ENCODE results near the gene NUP210.
"Not testable (repeated sequence)": the region's sequence is repeated elsewhere in the genome, so short reads cannot be mapped to it uniquely, and the experiment has no call there.

The NUP210 gene

DNA sequence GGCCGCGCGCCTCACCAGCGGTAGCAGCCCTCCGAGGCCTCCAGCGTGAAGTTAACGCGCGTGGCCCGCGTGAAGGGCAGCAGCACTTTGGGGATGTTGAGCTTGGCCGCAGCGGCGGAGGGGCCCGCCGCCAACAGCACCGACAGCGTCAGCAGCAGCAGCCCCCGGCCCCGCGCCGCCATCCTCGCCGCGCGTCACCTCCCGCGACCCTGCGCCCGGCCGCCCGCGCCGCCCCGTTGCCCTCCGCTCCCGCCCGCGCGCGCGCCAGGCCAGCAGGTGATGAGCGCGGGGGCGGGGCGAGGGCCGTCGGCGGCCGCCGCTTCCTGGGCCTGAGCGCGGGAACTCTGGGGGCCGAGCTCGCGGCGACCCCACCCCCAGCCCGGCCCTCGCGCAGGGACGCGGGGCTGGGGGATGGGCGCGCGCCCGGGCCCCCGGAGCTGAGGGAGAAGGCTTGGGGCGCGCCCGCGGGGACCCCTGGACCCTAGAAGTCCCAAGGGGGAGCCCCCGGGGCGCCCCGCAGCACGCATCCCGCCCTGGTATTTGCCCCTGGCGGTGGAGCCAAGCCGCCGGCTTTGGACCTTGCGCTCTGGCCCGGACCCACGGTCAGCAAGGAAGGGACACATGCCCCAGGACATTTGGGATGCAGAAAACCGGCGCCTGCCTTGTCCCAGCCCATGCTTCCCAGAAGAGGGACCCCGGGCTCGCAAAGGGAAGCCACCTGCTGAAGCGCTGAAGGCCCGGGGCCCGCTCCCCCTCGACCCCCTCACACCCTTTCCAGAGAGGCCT lies at the start of gene NUP210:
Gene NUP210, minus strand, starts transcription at position 278 of the 786 bp plus-strand sequence. Its CDS starts 96 bp downstream, at position 182.
- DNase-seq = peak; percentile 48

DNA sequence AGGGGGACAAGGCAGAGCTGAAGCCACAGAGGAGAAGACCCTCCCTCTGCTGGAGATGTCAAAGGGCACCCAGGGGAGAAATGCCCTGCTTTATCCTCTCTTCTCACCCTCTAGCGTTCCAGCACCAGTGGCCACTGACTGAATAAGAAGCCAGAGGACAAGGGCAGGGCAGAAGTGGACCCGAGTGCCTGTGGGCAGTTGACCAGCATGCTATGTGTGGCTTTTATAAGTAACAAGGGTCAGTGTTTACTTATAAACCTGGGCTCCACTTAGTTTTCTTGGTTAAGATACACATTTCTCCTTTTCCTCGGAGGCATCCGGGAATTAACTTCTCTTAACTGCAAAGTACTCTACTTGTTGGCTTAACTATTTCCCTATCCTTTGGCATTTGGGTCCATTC lies 46.7 kb upstream of the NUP210 start:
- no peak for DNase-seq

DNA sequence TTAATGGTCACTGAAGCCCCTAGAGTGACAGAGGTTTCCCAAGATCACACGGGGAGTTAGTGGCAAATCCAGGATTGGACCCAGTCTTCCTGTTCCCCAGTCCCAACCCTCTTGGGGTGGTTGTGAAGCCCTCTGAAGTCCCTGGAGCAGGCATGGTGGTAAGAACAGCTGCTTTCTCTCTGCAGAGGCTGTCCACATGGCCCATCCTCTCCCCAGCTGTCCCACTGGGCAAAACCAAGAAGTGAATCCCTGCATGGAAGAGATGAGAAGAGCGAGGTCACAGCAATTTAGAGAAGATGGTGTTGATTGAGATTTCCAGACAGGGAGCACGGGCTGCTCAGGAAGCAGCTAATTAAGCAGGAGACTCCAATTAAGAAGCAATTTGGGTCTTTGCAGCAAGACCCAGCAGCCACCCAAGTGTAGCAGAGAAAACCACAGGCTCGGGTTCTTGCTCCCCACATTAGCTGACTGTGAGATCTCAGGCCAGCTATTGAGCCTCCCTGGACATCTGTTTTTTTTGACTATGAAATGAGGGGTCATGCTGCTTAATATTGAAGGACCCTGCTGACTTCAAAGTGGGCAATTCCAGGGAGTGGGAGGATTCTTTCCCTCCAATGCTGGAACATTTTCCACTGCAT lies 45.2 kb upstream of the NUP210 start:
- no peak for DNase-seq

DNA sequence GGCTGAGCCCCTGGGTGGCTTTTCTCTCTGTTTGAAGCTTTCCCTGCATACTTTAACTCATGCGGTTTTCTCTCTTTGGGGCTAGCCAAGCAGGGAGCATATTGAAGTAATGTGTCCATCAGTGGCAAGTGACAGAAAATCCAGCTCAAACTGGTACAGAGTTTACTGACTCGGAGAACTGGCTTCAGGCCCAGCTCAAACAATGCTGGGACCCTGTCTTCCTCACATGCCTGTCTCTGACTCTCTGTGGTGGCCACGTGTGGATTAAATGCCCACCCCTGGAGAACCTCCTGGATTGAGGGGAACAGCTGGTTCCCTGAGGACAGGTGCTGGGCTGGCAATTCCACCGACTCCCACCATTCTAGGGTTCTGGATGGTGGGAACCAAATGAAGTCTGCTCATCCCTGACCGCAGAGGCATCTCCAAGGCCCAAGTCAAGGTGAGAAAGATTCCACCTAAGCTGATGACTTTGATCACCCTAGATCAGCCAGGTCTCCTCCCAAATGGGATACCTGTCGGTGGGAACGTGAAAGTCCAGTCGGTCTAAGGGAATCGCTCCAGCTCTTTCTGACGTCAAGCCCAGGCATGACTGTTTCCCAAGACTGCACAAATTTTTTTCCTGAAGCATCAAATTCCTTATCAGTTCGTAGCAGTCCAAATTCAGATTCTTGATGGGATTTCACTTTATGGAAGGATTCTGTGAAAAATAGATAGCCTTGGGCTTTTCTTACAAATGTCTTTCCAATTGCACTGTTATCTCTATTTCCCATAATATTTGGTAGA lies 43.7 kb upstream of the NUP210 start:
- no peak for DNase-seq

DNA sequence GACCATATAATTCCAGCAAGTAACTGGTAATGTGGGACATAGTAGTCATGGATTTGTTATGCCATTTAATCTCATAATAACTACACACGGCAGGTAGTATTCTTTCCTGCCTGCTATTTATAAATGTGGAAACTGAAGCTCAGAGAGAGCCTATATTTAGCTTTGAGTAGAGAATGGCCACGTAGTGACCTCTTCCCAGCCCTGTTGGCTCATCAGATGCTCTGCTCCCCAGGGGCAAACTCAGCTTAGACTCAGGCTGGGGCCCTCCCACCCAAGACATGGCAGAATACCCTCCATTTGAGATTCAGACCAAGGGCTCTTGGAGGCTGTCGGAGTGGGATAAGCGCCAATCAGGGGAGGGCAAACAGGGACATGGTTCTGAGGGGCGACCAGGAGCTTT lies 42.7 kb upstream of the NUP210 start:
- DNase-seq = no peak

DNA sequence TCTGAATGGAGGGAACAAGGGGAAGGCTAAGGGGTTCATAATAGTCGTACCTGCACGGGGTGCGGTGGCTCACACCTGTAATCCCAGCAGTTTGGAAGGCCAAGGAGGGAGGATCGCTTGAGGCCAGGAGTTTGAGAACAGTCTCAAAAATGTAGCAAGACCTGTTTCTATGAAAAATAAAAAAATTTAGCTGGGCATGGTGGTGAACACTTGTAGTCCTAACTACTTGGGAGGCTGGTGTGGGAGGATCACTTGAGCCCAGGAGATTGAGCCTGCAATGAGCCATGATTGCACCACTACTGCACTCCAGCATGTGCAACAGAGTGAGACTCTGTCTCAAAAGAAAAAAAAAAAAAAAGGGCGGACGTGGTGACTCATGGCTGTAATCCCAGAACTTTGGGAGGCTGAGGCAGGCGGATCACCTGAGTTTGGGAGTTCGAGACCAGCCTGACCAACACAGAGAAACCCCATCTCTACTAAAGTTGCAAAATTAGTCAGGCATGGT lies 42.1 kb upstream of the NUP210 start:
- no peak for DNase-seq

DNA sequence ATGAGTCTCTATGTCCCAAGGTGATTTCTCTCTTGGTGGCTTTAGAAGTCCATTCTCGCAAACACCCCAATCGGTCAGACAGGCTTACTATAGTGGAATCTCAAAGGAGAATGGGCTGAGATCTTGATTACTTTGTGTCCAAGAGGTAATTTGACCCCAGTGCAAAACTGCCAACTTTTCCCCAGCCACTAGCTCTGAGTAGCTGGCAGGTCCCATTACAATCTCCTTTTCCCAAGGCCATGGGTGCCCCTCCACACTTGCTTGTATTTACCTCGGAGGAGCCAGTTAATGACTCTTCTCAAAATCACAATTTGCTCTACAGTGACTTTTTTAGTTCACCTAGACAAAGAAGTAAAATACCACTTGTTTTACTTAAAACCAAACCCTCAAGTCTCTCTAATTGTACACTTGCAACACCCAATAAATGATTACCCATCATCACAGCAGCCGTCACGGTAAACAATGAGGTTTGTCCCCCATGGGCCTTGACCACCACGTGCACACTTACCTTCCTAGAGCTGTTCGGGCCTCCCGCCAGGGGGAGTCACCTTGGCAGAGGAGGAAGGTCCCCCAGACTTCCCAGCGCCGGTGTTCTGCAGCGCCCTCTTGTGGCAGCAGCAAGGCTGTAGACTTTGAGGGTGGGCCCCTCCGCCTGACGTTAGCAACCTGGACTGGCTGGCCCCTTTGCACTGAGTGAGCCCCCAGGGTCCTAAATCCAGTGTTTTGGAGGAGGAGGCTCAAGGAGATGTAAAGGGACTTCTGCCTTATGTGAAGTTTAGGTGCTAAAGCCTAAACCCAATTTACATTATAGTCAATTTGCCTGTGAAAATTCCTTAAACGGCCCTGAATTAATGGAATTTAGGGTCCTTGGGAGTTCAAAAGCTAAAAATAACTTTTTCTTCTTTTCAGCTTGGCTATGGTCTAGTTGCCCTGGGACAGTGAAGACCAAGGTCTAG lies 41.3 kb upstream of the NUP210 start:
- DNase-seq = peak; percentile 28

DNA sequence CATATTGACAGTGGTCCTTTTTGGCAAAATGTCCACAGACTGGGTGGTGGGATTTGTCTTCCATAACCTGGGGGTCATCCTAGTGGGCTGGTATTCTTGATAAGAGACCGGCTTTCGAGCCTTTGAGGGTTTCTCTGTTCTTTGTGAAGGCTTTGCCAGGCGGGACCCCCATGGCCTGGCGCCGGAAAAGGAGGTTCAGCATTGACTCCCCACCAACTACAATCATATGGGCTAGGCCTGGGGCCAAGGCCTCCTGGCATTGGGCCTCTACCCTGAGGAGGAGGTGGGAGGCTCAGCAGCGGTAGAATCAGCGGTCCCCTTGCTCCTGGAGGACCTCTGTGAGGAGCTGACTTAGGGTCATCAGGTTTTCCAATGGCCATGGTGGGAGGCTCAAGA lies 40.2 kb upstream of the NUP210 start:
- DNase-seq = no peak

DNA sequence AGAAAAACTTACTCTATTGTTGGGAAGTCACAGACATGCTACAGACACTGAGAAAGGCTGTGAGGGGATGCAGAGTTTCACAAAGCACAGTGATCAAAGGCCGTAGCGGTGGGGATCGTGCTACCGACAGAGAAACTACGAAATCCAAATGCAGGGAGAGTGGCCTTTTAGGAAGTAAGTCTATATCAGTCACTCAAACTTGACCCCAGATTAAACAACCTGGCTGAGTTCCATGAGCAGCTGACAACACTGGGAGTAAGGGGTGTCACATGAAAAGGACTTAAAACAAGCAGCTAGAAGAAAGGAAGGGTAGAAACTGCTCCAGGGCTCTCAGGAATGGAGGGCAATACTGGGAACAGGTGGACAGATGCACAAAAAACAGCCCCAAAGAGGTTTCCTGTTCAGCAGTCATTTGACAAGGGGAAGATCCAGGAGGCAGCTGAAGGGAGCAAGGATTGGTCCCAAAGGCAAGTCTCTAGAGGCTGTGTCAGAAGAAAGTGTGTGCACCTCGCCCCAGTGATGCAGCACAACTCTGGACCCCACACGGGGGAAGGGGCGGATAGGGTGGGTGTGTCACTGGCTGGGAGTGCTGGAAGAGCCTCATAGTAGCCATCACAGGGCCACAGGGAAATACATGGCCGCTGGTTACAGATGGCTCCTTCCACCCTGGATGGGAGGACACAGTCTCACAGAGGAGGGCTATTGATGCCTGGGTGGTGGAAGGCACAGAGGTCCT lies 39.7 kb upstream of the NUP210 start:
- DNase-seq = no peak

DNA sequence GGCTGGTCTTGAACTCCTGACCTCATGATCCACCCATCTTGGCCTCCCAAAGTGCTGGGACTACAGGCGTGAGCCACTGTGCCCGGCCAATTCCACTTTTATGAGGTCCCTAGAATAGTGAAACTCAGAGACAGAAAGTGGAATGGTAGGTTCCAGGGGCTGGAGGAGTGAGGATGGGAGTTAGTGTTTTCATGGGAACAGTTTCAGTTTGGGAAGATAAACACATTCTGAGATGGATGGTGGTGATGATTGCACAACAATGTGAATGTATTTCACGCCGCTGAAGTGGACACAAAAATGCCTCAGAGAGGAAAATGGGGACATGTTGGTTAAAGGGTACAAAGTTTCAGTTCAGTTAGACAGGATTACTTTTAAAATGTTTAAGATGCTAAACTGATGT lies 37.5 kb upstream of the NUP210 start:
- DNase-seq = no peak

DNA sequence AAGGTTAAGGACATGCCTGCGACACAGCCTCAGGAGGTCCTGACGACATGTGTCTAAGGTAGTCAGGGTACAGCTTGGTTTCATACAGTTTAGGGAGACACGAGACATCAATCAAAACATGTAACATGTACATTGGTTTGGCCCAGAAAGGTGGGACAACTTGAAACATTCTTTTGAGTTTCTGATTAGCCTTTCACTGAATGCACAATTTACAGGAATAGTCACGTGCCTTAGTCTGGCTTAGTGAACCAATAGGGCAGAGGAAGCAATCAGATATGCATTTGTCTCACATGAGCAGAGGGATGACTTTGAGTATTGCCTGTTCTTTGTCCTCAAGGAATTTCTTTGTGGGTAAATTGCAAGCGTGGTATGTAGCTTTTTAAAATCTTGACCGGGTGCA lies 35.5 kb upstream of the NUP210 start:
- no peak for DNase-seq

DNA sequence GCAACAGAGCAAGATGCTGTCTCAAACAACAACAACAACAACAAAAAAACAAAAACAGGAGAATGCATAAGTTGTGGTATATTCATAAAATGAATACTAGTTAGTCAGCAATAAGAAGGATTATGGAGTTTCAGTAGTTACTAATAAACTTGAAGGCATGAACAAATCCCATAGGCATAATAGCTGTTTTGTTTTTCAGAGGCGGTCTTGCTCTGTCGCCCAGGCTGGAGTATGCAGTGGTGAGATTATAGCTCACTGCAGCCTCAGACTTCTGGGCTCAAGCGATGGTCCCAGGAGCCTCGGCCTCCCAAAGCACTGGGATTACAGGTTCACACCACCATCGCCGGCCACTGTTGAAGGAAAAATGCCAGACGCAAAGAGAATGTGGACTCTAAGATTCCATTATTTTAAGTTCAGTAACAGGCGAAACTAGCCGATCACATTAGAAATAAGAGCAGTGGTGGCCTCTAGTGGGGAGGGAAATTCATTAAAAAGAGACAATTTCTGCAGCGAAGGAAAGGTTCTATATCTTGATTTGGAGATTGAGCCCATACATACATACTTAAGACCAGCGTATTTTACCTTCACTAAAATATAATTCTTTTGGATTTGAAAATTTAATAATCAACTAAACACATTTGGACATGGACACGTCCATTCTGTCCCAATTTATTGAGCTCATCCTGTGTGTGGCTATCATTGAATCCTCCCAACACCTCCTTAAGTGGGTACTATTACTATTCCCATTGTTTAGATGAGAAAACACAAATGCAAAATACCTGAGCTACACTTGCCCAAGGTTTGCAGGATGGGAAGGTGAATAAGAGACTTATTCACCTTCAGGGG lies 32.6 kb upstream of the NUP210 start:
- DNase-seq = peak; percentile 36

DNA sequence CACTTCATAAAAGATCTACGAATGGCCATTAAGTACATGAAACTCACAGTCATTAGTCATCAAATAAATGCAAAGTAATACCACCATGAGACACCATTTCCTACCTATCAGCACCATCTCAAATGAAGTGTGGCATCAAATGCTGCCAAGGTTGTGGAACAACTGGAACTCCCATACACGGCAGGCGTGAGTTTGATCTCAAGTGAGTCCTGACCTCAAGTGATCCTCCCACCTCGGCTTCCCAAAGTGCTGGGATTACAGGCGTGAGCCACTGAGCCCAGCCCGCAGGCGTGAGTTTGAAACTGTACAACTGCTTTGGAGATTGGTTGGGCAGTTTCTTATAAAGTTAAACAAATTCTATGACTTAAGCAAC lies 31.2 kb upstream of the NUP210 start:
- peak; percentile 69 for DNase-seq

DNA sequence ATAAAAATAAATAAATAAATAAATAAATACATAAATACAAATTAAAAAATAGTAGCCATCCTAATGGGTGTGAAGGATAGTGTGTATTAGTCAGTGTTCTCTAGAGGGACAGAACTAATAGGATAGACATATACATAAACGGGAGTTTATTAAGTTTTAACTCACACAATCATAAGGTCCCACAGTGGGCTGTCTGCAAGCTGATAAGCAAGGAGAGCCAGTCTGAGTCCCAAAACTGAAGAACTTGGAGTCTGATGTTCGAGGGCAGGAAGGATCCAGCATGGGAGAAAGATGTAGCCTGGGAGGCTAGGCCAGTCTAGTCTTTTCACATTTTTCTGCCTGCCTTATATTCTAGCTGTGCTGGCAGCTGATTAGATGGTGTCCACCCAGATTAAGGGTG lies 22.8 kb upstream of the NUP210 start:
- DNase-seq = not testable (repeated sequence)

DNA sequence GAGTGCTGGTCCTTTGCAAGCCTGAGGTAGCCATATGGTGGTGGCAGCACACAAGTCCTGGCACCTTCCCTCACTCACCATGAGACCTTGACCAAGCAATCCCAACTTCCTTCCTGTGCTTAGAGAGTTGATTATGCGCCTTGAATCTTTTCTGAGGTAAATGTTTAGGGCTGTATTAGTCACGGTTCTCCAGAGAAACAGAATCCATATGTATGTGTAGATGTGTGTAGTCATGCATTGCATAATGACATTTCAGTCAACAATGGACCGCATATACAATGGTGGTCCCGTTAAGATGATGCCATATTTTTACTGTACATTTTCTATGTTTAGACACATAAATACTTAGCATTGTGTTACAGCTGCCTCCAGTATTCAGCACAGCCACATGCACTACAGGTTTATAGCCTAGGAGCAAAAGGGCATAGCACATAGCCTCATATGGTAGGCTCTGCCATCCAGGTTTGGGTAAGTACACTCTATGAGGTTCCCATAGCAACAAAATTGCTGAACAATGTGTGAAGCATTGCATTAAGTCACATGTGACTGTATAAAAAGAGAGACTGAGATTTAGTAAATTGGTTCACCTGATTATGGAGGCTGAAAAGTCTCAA lies 20.2 kb upstream of the NUP210 start:
- DNase-seq = no peak

DNA sequence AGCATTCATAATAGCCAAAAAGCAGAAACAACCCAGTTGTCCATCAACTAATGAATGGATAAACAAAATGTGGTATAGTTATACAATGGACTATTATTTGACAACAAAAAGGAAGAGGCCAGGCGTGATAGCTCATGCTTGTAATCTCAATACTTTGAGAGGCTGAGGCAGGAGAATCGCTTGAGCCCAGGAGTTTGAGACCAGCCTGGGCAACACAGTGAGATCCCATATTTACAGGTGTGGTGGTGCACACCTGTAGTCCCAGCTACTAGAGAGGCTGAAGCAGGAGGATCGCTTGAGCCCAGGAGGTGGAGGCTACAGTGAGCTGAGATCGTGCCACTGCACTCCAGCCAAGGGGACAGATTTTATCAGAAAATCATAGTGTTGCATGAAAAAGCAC lies 16.1 kb upstream of the NUP210 start:
- not testable (repeated sequence) for DNase-seq

DNA sequence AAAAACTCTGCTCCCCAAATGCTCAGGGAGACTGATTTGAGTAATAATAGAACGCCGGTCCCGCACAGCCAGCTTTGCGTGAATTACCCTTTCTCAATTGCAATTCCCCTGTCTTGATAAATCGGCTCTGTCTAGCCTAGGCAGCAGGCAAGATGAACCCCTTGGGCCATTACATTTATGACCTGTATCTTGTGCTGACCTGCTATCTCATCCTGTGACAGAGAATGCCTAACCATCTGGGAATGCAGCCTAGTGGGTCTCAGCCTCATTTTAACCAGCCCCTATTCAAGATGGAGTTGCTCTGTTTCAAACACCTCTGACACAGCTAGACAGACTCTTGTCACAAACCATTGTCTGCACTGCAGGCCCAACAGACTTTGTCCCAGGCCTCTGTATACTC lies 13.8 kb upstream of the NUP210 start:
- no peak for DNase-seq

DNA sequence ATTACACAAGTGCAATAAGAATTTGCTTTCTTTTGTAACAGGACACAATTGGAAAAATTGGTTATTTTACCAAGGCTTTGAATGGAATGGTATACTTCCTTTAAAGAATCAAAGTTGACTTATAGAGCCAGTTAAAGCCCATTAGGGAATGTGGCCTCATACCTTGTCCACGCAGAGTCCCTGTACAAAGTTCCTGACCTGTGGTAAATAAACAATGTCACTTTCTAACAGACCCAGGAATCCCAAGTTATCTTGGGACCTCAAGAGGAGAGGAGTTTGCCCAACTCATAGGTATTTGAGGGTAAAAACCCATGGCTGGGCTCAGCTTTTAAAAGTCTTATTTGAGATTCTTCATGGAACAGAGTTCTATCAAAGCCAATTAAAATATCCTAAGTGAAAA lies 12.0 kb upstream of the NUP210 start:
- no peak for DNase-seq

DNA sequence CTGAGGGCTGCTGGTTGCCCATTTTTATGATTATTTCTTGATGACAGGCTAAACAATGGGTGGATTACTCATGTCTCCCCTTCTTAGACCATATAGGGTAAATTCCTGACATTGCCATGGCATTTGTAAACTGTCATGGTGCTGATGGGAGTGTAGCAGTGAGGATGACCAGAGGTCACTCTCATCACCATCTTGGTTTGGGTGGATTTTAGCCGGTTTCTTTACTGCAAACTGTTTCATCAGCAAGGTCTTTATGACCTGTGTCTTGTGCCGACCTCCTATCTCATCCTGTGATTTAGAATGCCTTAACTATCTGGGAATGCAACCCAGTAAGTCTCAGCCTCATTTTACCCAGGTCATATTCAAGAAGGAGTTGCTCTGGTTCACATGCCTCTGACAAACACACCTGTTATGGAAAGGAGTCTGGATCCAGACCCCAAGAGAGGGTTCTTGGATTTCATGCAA lies 10.3 kb upstream of the NUP210 start:
- DNase-seq = not testable (repeated sequence)

DNA sequence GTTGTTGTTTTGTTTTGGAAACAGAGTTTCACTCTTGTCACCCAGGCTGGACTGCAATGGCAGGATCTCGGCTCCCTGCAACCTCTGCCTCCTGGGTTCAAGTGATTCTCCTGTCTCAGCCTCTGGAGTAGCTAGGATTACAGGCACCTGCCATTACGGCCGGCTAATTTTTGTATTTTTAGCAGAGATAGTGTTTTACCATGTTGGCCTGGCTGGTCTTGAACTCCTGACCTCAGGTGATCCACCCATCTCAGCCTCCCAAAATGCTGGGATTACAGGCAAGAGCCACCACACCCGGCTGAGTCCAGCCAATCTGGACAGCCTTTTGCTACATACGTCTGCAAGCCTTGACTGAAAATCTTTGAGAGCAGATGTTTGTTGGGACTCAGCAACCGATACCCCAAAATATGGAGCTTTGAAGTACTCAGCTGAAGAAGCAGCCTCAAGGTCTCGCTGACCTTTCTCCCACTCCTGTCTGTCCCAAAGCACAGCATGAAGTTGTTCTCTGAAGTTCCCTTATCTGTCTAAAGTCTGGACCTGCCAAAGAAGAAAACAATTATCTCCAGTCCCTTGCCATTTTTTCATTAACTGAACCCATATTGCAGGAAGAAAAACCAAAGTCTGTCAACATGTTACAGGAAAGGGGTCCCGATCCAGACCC lies 9.6 kb upstream of the NUP210 start:
- no peak for DNase-seq

All from NCI-H510A treated with DMSO at 0.1 percent for 48 hours (cell line).